CD14-positive monocyte (primary cell): ENCODE data around the gene SLC22A23. TPM values are rescaled to one million over a fixed set of nuclear protein-coding genes. Genes with fewer than 3 reads are reported as not detected.

ENCODE experiments used
- DNase-seq, 3 donors: peaks; one replicate each; pipeline ENCODE4 v3.0.0-alpha.2; 2011 to 2022
- H2AFZ ChIP-seq: 2 replicates; pipeline ENCODE4 v1.6.0; 2012; ENCODE audit warnings: mild to moderate bottlenecking, low read depth, low read length, inconsistent platforms; ENCODE audit not compliant: insufficient read depth, poor library complexity, severe bottlenecking
- H3K27ac ChIP-seq, 2 donors: 1 replicate in 1 of 2; 2 replicates in 1 of 2; pipeline ENCODE4 v1.5.1; 2012 to 2013; ENCODE audit warnings: low read length in 2 of 2, control low read depth in 1 of 2, inconsistent platforms in 1 of 2, low read depth in 1 of 2, mild to moderate bottlenecking in 1 of 2
- H3K27me3 ChIP-seq, 2 donors: one replicate each; pipeline versions ENCODE4 v1.6.0 to v1.6.1; 2011 to 2013; ENCODE audit warnings: low read length in 2 of 2; ENCODE audit not compliant: control insufficient read depth in 2 of 2, insufficient read depth in 2 of 2
- H3K36me3 ChIP-seq, 2 donors: replicated peaks in 1 of 2; 1 replicate in 1 of 2; 2 replicates in 1 of 2; pipeline versions ENCODE4 v1.5.1 to v1.6.1; 2012 to 2013; ENCODE audit warnings: low read length in 2 of 2, control low read depth in 1 of 2, inconsistent platforms in 1 of 2, mild to moderate bottlenecking in 1 of 2; ENCODE audit not compliant: insufficient read depth in 2 of 2, control insufficient read depth in 1 of 2
- H3K4me1 ChIP-seq, 2 donors: 1 replicate in 1 of 2; 2 replicates in 1 of 2; pipeline versions ENCODE4 v1.5.1 to v1.6.1; 2012 to 2013; ENCODE audit warnings: low read length in 2 of 2, control low read depth in 1 of 2, inconsistent platforms in 1 of 2, mild to moderate bottlenecking in 1 of 2, moderate library complexity in 1 of 2; ENCODE audit not compliant: insufficient read depth in 2 of 2, control insufficient read depth in 1 of 2
- H3K4me2 ChIP-seq: replicated peaks from 2 replicates; pipeline ENCODE3; 2012; ENCODE audit warnings: low read length, moderate library complexity, mild to moderate bottlenecking; ENCODE audit not compliant: poor library complexity, severe bottlenecking; ENCODE audit errors: extremely low read depth
- H3K4me3 ChIP-seq, 3 experiments: fragments of 200-600 bp in 1 of 3; sonication (generic) in 1 of 3; replicated peaks in 1 of 3; 1 replicate in 2 of 3; 2 replicates in 1 of 3; pipeline ENCODE4 v1.5.1; 2011 to 2013; ENCODE audit warnings: low read length in 3 of 3, mild to moderate bottlenecking in 3 of 3, control low read depth in 2 of 3, low read depth in 2 of 3, inconsistent platforms in 1 of 3, moderate library complexity in 1 of 3
- H3K79me2 ChIP-seq: 2 replicates; pipeline ENCODE4 v1.6.0; 2012; ENCODE audit warnings: mild to moderate bottlenecking, control low read depth, inconsistent platforms, low read length, moderate library complexity; ENCODE audit not compliant: insufficient read depth
- H3K9ac ChIP-seq: 2 replicates; pipeline ENCODE4 v1.6.0; 2017; ENCODE audit warnings: low read length, mild to moderate bottlenecking; ENCODE audit not compliant: insufficient read depth, poor library complexity, severe bottlenecking
- H3K9me3 ChIP-seq, 2 donors: replicated peaks in 1 of 2; 1 replicate in 1 of 2; 2 replicates in 1 of 2; pipeline versions ENCODE4 v1.5.1 to v1.6.1; 2012 to 2013; ENCODE audit warnings: low read length in 2 of 2, control low read depth in 1 of 2; ENCODE audit not compliant: control insufficient read depth in 1 of 2, insufficient read depth in 1 of 2
- H4K20me1 ChIP-seq: 2 replicates; pipeline ENCODE4 v1.6.0; 2012; ENCODE audit warnings: mild to moderate bottlenecking, low read length, control low read depth, moderate library complexity; ENCODE audit not compliant: insufficient read depth
- H3K27ac Mint-ChIP-seq, 7 donors: one replicate each; pipeline ENCODE4 v1.8.0; 2020; ENCODE audit warnings: mild to moderate bottlenecking in 7 of 7, mixed read lengths in 7 of 7, moderate library complexity in 6 of 7, inconsistent platforms in 2 of 7
- H3K27me3 Mint-ChIP-seq, 3 donors: one replicate each; pipeline ENCODE4 v1.8.0; 2021 to 2022; ENCODE audit warnings: low read depth in 3 of 3, mild to moderate bottlenecking in 3 of 3, mixed read lengths in 3 of 3, moderate library complexity in 3 of 3, inconsistent platforms in 1 of 3
- H3K36me3 Mint-ChIP-seq, 2 donors: one replicate each; pipeline ENCODE4 v1.8.0; 2020; ENCODE audit warnings: mixed read lengths in 2 of 2, inconsistent platforms in 1 of 2, mild to moderate bottlenecking in 1 of 2
- H3K4me1 Mint-ChIP-seq: one replicate; pipeline ENCODE4 v1.8.0; 2020; ENCODE audit warnings: mild to moderate bottlenecking, mixed read lengths
- H3K4me3 Mint-ChIP-seq, 2 donors: one replicate each; pipeline ENCODE4 v1.8.0; 2020; ENCODE audit warnings: mild to moderate bottlenecking in 2 of 2, mixed read lengths in 2 of 2, moderate library complexity in 1 of 2
- H3K9me3 Mint-ChIP-seq, 7 donors: one replicate each; pipeline ENCODE4 v1.8.0; 2020 to 2022; ENCODE audit warnings: mixed read lengths in 7 of 7, mild to moderate bottlenecking in 6 of 7, moderate library complexity in 6 of 7, inconsistent platforms in 2 of 7
- WGBS: methylation state at CpG from one replicate; pipeline ENCODE4 v1.1.5; 2013; ENCODE audit warnings: missing lambda C conversion rate; ENCODE audit not compliant: insufficient coverage; 5-methylcytosine and 5-hydroxymethylcytosine counted together
- intact Hi-C, 2 donors: fragments of 100-400 bp; cut with micrococcal nuclease; formaldehyde crosslinking; loops; one replicate each; pipeline versions ENCODE4 v1.15.0 to v1.15.1; 2023
- polyA plus RNA-seq, 3 donors: library from polyadenylated mRNA; depleted of rRNA in 1 of 3; unstranded in 2 of 3; stranded (reverse) in 1 of 3; fragments of 300-500 nt in 2 of 3; fragments of >200 nt in 1 of 3; fragmentation: Illumina TruSeq in 2 of 3; gene quantifications; 1 replicate in 2 of 3; 2 replicates in 1 of 3; pipeline ENCODE4 v1.2.3, GENCODE V29; 2012 to 2021
- TF ChIP-seq, protein P1 (sequence below): fragments of 200-600 bp; IDR thresholded peaks from one replicate; pipeline ENCODE4 v1.8.0; 2022; ENCODE audit warnings: antibody characterized with exemption, mild to moderate bottlenecking

The SLC22A23 gene
- polyA plus RNA-seq, 3 donors = 0.08 TPM; not detected in 2

GRCh38 chr6:3221578-3221977, 235.3 kb downstream of the SLC22A23 start:
- no peaks in the 10 kb centered on the region for H3K36me3 Mint-ChIP-seq
- 100% methylated on average over 2 of the region's 4 CpGs for WGBS
- H3K27ac Mint-ChIP-seq = no peak overlapping the region

GRCh38 chr6:3220366-3220765, 236.5 kb downstream of the SLC22A23 start:
- intact Hi-C loops = no loop called here
- Histone ChIP-seq H3K79me2 (no peaks in the 10 kb centered on the region), H3K27ac (no peak overlapping the region), H3K9me3 (no peaks in the 10 kb centered on the region), H3K4me2 (no peak overlapping the region), H4K20me1 (no peaks in the 10 kb centered on the region), H3K4me1 (no peaks in the 10 kb centered on the region), H3K9ac (no peak overlapping the region), H3K27me3 (peaks cover 16 to 40% of the 10 kb centered on the region in 2 donors), H2AFZ (no peak overlapping the region), H3K36me3 (no peaks in the 10 kb centered on the region), H3K4me3 (no peak overlapping the region)
- Mint-ChIP-seq H3K36me3 (no peaks in the 10 kb centered on the region), H3K27me3 (peaks cover 28 to 52% (median 31%) of the 10 kb centered on the region in 3 donors), H3K4me1 (no peaks in the 10 kb centered on the region), H3K9me3 (peaks cover 0 to 11% (median 2%) of the 10 kb centered on the region in 7 donors), H3K4me3 (no peak overlapping the region), H3K27ac (no peak overlapping the region)
- no peak for DNase-seq
- 88% methylated on average over 1 of the region's 2 CpGs for WGBS
- TF ChIP-seq, protein P1, sequence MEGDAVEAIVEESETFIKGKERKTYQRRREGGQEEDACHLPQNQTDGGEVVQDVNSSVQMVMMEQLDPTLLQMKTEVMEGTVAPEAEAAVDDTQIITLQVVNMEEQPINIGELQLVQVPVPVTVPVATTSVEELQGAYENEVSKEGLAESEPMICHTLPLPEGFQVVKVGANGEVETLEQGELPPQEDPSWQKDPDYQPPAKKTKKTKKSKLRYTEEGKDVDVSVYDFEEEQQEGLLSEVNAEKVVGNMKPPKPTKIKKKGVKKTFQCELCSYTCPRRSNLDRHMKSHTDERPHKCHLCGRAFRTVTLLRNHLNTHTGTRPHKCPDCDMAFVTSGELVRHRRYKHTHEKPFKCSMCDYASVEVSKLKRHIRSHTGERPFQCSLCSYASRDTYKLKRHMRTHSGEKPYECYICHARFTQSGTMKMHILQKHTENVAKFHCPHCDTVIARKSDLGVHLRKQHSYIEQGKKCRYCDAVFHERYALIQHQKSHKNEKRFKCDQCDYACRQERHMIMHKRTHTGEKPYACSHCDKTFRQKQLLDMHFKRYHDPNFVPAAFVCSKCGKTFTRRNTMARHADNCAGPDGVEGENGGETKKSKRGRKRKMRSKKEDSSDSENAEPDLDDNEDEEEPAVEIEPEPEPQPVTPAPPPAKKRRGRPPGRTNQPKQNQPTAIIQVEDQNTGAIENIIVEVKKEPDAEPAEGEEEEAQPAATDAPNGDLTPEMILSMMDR = no peak

More at GRCh38 chr6:3221578-3221977, 235.3 kb downstream of the SLC22A23 start:
- H3K4me3 Mint-ChIP-seq = no peak overlapping the region
- Histone ChIP-seq H3K36me3 (no peaks in the 10 kb centered on the region), H2AFZ (no peak overlapping the region), H3K27me3 (peaks cover 25 to 44% of the 10 kb centered on the region in 2 donors), H3K9ac (no peak overlapping the region), H3K4me1 (peaks cover 0 to 2% of the 10 kb centered on the region in 2 donors), H3K4me3 (no peak overlapping the region), H3K4me2 (no peak overlapping the region), H4K20me1 (no peaks in the 10 kb centered on the region), H3K27ac (no peak overlapping the region), H3K9me3 (peaks cover 0 to 4% of the 10 kb centered on the region in 2 donors), H3K79me2 (no peaks in the 10 kb centered on the region)
- H3K27me3 Mint-ChIP-seq = peaks cover 39 to 55% (median 39%) of the 10 kb centered on the region in 3 donors
- intact Hi-C loops = no loop called here
- H3K9me3 Mint-ChIP-seq = peaks cover 0 to 16% (median 3%) of the 10 kb centered on the region in 7 donors
- H3K4me1 Mint-ChIP-seq = peaks cover 2% of the 10 kb centered on the region
- TF ChIP-seq, protein P1 = no peak
- DNase-seq = no peak

Other genes starting within 250 kb of the SLC22A23 start
- gene TUBB2B, start 229.4 kb downstream of the SLC22A23 start, polyA plus RNA-seq = 1 to 10 TPM in 1 of 3 donors, under 1 TPM in 1, not detected in 1; 0.15 to 3.5 TPM
- 10 to 100 TPM; 23.6 to 31.1 (median 27.9) TPM for gene PSMG4, start 198.1 kb downstream of the SLC22A23 start, polyA plus RNA-seq